ENCODE data around the gene TP53.
"Not testable (repeated sequence)": the region's sequence is repeated elsewhere in the genome, so short reads cannot be mapped to it uniquely, and the experiment has no call there.

The TP53 gene

DNA sequence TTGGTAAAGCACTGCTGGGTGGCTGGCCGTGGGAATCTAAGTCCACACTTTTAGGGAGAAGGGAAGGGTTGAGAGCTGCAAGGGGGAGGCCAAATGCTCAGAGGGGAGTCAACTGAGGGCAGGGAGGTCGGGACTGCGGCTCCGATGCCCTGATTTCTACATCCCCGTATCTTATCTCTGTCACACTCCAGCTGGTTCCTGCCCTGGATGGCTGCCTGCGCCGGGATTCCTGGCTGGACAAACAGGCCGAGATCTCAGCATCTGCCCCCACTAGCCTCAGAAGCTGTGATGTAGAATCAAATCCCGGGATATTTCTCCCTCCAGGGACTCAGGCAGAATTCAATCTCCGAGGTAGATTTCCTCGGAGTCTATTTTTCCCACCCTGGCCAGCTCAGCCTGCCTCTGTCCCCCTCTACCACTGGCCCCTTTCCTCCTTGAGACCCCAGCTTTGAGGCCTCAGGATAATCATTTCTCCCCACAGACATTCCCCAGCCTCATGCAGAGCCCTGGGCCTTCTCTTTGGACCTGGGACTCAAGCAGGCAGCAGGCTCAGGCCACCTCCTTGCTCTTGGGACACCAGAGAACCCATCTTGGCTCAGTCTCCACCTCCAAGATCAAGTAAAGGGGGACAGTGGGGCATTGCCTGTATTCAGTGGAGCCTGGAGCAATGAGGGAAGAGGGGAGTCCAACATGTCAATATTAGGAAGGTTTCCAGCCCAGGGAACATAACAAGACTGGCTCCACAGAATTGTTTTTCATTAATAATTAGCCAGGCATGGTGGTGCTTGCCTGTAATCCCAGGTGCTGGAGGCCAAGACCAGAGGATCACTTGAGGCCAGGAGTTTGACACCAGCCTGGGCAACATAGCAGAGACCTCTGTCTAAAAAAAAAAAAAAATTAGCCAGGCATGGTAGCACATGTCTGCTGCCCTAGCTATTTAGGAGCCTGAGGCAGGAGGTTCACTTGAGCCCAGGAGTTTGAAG, 55.6 kb downstream of the TP53 start:
- DNase-seq (ENCODE audit: low spot score), result no peak

DNA sequence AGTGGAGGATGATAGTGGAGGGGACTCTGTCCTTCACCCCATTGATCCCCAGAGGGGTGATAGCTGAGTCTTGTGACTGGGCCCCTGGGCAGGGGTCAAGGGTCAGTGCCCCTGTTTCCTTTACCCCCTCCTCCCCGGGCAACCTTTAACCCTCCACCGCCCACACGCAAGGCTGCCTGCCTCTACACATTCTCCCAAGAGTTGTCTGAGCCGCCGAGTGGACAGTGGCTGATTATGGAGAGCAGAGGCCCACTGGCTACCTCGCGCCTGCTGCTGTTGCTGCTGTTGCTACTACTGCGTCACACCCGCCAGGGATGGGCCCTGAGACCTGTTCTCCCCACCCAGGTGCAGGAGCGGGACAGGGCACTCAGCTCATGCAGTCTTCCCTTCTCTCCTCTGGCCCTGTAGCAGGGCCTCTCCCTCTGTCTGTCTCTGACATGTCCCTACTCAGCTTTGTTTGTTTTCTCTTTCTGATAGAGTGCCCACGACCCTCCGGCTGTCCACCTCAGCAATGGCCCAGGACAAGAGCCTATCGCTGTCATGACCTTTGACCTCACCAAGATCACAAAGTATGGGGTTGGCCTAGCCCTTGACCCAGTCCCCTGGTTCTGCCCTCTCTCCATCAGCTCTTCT, 57.2 kb downstream of the TP53 start, which contains the start of gene SHBG:
Gene SHBG (plus strand): TSS at position 197 of the 633 bp plus-strand sequence. CDS start 38 bp downstream, at position 235.
- DNase-seq (ENCODE audit: low spot score), result no peak

GRCh38 chr17:7627250-7628121, 59.8 kb downstream of the TP53 start, which contains the start of gene SAT2:
Gene SAT2 (minus strand): TSS chr17:7627821. CDS start chr17:7627635, 186 bp downstream.
- DNase-seq (ENCODE audit: low spot score), result peak; percentile 83

GRCh38 chr17:7626956-7627249, 60.4 kb downstream of the TP53 start:
- DNase-seq (ENCODE audit: low spot score), result no peak

GRCh38 chr17:7626307-7626706, 61.0 kb downstream of the TP53 start:
- DNase-seq (ENCODE audit: low spot score), result no peak

GRCh38 chr17:7625749-7626148, 61.5 kb downstream of the TP53 start:
- DNase-seq (ENCODE audit: low spot score), result not testable (repeated sequence)

DNA sequence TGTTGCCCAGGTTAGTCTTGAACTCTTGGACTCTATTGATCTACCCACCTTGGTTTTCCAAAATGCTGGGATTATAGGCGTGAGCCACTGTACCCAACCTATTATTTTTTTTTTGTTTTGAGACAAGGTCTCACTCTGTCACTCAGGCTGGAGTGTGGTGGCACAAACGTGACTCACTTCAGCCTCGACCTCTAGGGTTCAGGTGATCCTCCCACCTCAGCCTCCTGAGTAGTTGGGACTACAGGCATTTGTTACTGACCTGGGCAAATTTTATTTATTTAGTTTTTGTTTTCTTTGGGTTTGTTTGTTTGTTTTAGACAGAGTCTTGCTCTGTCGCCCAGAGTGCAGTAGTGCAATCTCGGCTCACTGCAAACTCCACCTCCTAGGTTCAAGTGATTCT, 63.6 kb downstream of the TP53 start:
- no peak for DNase-seq (ENCODE audit: low spot score)

GRCh38 chr17:7620835-7621234, 66.5 kb downstream of the TP53 start:
- DNase-seq (ENCODE audit: low spot score), result no peak

DNA sequence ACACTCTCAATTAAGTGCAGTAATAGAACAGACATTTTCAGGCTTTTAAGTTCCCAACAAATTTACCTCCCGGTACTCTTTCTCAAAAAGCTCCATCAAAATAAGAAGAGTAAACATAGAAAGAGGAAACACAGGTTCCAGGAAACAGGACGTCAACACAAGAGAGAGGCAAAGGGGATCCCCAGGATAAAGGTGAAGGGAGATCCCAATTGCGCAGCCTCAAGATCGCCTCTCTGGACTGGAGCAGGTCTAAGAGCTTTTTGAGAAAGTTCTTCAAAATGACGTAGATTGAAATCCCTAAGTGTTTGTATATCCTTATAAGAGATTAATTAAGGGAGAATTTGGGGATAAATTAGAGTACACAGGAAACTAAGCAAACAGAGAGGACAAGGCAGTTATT, 68.7 kb downstream of the TP53 start:
- no peak for DNase-seq (ENCODE audit: low spot score)

All from hematopoietic multipotent progenitor cell treated with erythropoietin and hydrocortisone succinate and interleukin-3 and kit ligand, for 17 days (in vitro differentiated cells).